Trophoblast cell (in vitro differentiated cells and primary cell): Measurements from ENCODE around the gene CAMK1D.
"Not testable (repeated sequence)": the region's sequence is repeated elsewhere in the genome, so short reads cannot be mapped to it uniquely, and the experiment has no call there.

Experiments
- DNase-seq, 2 donors: peaks; one replicate each; pipeline ENCODE4 v3.0.0-alpha.2; 2016
- H2AFZ ChIP-seq: 2 replicates; pipeline ENCODE4 v1.6.1; 2013; ENCODE audit warnings: low read length, moderate library complexity, mild to moderate bottlenecking; ENCODE audit not compliant: insufficient read depth, poor library complexity
- H2AK5ac ChIP-seq: 2 replicates; pipeline ENCODE4 v1.6.1; 2013; ENCODE audit warnings: mild to moderate bottlenecking, low read length
- H2BK120ac ChIP-seq: 2 replicates; pipeline ENCODE4 v1.6.1; 2013; ENCODE audit warnings: low read length, mild to moderate bottlenecking, moderate library complexity; ENCODE audit not compliant: insufficient read depth, poor library complexity
- H2BK12ac ChIP-seq: 2 replicates; pipeline ENCODE4 v1.6.1; 2013; ENCODE audit warnings: mild to moderate bottlenecking, low read length, moderate library complexity
- H2BK5ac ChIP-seq: 2 replicates; pipeline ENCODE4 v1.6.1; 2013; ENCODE audit warnings: low read length, low read depth, moderate library complexity, mild to moderate bottlenecking; ENCODE audit not compliant: poor library complexity
- H3K14ac ChIP-seq: 2 replicates; pipeline ENCODE4 v1.6.1; 2013; ENCODE audit warnings: mild to moderate bottlenecking, low read length
- H3K18ac ChIP-seq: 2 replicates; pipeline ENCODE4 v1.6.1; 2013; ENCODE audit warnings: mild to moderate bottlenecking, low read length
- H3K23ac ChIP-seq: 2 replicates; pipeline ENCODE4 v1.6.1; 2013; ENCODE audit warnings: low read length
- H3K27ac ChIP-seq: 2 replicates; pipeline ENCODE4 v1.5.1; 2013; ENCODE audit warnings: low read depth, mild to moderate bottlenecking, inconsistent platforms, low read length, moderate library complexity
- H3K27me3 ChIP-seq: 2 replicates; pipeline ENCODE4 v1.6.1; 2013; ENCODE audit warnings: inconsistent platforms, mild to moderate bottlenecking, low read length, moderate library complexity; ENCODE audit not compliant: insufficient read depth
- H3K36me3 ChIP-seq, 2 experiments: 1 replicate in 1 of 2; 2 replicates in 1 of 2; pipeline ENCODE4 v1.6.1; 2013; ENCODE audit warnings: low read length in 2 of 2, mild to moderate bottlenecking in 2 of 2, moderate library complexity in 1 of 2; ENCODE audit not compliant: insufficient read depth in 2 of 2, control insufficient read depth in 1 of 2
- H3K4ac ChIP-seq: 2 replicates; pipeline ENCODE4 v1.6.1; 2013; ENCODE audit warnings: low read depth, mild to moderate bottlenecking, low read length, moderate library complexity
- H3K4me1 ChIP-seq, 2 experiments: 1 replicate in 1 of 2; 2 replicates in 1 of 2; pipeline ENCODE4 v1.6.1; 2013; ENCODE audit warnings: low read length in 2 of 2, mild to moderate bottlenecking in 2 of 2, moderate library complexity in 1 of 2; ENCODE audit not compliant: insufficient read depth in 2 of 2, control insufficient read depth in 1 of 2
- H3K4me2 ChIP-seq: 2 replicates; pipeline ENCODE4 v1.6.1; 2013; ENCODE audit warnings: inconsistent platforms, mild to moderate bottlenecking, low read length, moderate library complexity
- H3K4me3 ChIP-seq: 2 replicates; pipeline ENCODE4 v1.5.1; 2013; ENCODE audit warnings: mild to moderate bottlenecking, low read depth, low read length, inconsistent platforms
- H3K79me1 ChIP-seq: one replicate; pipeline ENCODE4 v1.6.1; 2013; ENCODE audit warnings: low read length
- H3K79me2 ChIP-seq: 2 replicates; pipeline ENCODE4 v1.6.1; 2013; ENCODE audit warnings: low read length, mild to moderate bottlenecking; ENCODE audit not compliant: control insufficient read depth, insufficient read depth, poor library complexity
- H3K9ac ChIP-seq: 2 replicates; pipeline ENCODE4 v1.6.1; 2013; ENCODE audit warnings: mild to moderate bottlenecking, low read length
- H3K9me3 ChIP-seq: 2 replicates; pipeline ENCODE4 v1.6.1; 2013; ENCODE audit warnings: low read depth, mild to moderate bottlenecking, control low read depth, inconsistent platforms, low read length; ENCODE audit not compliant: insufficient read depth
- H4K12ac ChIP-seq: 2 replicates; pipeline ENCODE4 v1.6.1; 2013; ENCODE audit warnings: low read depth, mild to moderate bottlenecking, low read length, moderate library complexity
- H4K8ac ChIP-seq: 2 replicates; pipeline ENCODE4 v1.6.1; 2013; ENCODE audit warnings: low read depth, mild to moderate bottlenecking, low read length, moderate library complexity
- H4K91ac ChIP-seq: one replicate; pipeline ENCODE4 v1.6.1; 2013; ENCODE audit warnings: low read depth, mild to moderate bottlenecking, low read length, moderate library complexity
- WGBS: extraction: QIAGEN DNeasy Blood & Tissue Kit; methylation state at CpG from one replicate; pipeline ENCODE4 v1.1.7; 2013; ENCODE audit warnings: missing lambda C conversion rate; ENCODE audit not compliant: insufficient read length, insufficient coverage; ENCODE audit errors: extremely low coverage; 5-methylcytosine and 5-hydroxymethylcytosine counted together

CAMK1D gene

GRCh38 chr10:12491491-12491890 is 142.1 kb downstream of the CAMK1D start:
- H3K9ac ChIP-seq = no peak overlapping the region
- DNase-seq = no peak
- H4K91ac ChIP-seq = no peak overlapping the region
- WGBS = no CpG with 5 or more reads among the region's 10 CpGs
- H3K27ac ChIP-seq = no peak overlapping the region
- no peak overlapping the region for H3K4me3 ChIP-seq
- no peaks in the 10 kb centered on the region for H3K79me1 ChIP-seq
- H4K8ac ChIP-seq = no peak overlapping the region
- H2BK120ac ChIP-seq = no peak overlapping the region
- no peak overlapping the region for H4K12ac ChIP-seq
- no peaks in the 10 kb centered on the region for H3K36me3 ChIP-seq
- H3K18ac ChIP-seq = no peak overlapping the region
- no peak overlapping the region for H2AK5ac ChIP-seq
- no peaks in the 10 kb centered on the region for H3K79me2 ChIP-seq
- H2BK12ac ChIP-seq = no peak overlapping the region
- H3K4ac ChIP-seq = no peak overlapping the region
- H3K14ac ChIP-seq = no peak overlapping the region
- no peak overlapping the region for H2BK5ac ChIP-seq
- peaks cover 5 to 8% of the 10 kb centered on the region in 2 experiments for H3K4me1 ChIP-seq
- peaks cover 2% of the 10 kb centered on the region for H3K9me3 ChIP-seq
- H3K23ac ChIP-seq = no peak overlapping the region
- no peaks in the 10 kb centered on the region for H3K27me3 ChIP-seq
- no peak overlapping the region for H3K4me2 ChIP-seq
- no peak overlapping the region for H2AFZ ChIP-seq

DNA sequence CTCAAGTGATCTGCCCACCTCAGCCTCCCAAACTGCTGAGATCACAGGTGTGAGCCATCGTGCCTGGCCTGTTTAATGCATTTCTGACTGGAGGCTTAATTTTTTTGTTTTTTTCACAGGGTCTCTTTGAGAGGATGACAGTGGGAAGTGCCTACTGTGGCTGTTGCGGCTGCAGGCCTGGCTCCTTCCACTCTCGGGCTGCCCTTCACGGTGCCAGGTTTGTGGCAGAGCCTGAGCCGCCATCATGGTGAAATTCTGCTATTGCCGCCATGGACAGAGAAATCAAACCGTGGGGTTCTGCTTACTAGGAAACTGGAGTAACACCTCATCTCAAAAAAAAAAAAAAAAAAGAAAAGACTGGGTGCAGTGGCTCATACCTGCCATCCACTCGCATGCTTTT is 142.7 kb downstream of the CAMK1D start:
- WGBS = no CpG with 5 or more reads among the region's 8 CpGs
- Histone ChIP-seq H4K12ac (no peak overlapping the region), H3K14ac (no peak overlapping the region), H2BK12ac (no peak overlapping the region), H3K18ac (no peak overlapping the region), H2BK120ac (no peak overlapping the region), H2BK5ac (no peak overlapping the region), H3K79me1 (no peaks in the 10 kb centered on the region), H3K9ac (no peak overlapping the region), H3K36me3 (no peaks in the 10 kb centered on the region), H3K79me2 (no peaks in the 10 kb centered on the region), H2AFZ (no peak overlapping the region), H4K8ac (no peak overlapping the region), H3K9me3 (peaks cover 2% of the 10 kb centered on the region), H3K27me3 (no peaks in the 10 kb centered on the region), H3K27ac (no peak overlapping the region), H3K4me3 (no peak overlapping the region), H3K4me2 (no peak overlapping the region), H3K23ac (no peak overlapping the region), H4K91ac (no peak overlapping the region), H3K4me1 (peaks cover 5 to 8% of the 10 kb centered on the region in 2 experiments), H2AK5ac (no peak overlapping the region), H3K4ac (no peak overlapping the region)
- DNase-seq = no peak

DNA sequence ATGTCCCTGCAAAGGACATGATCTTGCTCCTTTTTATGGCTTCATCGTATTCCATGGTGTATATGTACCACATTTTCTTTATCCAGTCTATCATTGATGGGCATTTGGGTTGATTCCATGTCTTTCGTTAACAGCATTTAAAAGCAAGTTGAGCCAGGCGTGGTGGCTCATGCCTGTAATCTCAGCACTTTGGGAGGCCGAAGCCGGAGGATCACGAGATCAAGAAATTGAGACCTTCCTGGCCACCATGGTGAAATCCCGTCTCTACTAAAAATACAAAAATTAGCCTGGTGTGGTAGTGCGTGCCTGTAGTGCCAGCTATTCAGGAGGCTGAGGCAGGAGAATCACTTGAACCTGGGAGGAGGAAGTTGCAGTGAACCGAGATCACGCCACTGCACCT is 147.7 kb downstream of the CAMK1D start:
- not testable (repeated sequence) for H3K27me3 ChIP-seq, H3K4me1 ChIP-seq, H3K27ac ChIP-seq, H3K79me1 ChIP-seq, H2AFZ ChIP-seq, H3K4me2 ChIP-seq, H2BK12ac ChIP-seq, H3K4me3 ChIP-seq, H3K9me3 ChIP-seq, H2AK5ac ChIP-seq, H4K91ac ChIP-seq, H3K36me3 ChIP-seq, H2BK120ac ChIP-seq, H3K4ac ChIP-seq, H3K18ac ChIP-seq, H3K9ac ChIP-seq, H4K8ac ChIP-seq, H4K12ac ChIP-seq, H3K23ac ChIP-seq, H3K14ac ChIP-seq, H2BK5ac ChIP-seq, DNase-seq, H3K79me2 ChIP-seq
- WGBS = no CpG with 5 or more reads among the region's 10 CpGs

DNA sequence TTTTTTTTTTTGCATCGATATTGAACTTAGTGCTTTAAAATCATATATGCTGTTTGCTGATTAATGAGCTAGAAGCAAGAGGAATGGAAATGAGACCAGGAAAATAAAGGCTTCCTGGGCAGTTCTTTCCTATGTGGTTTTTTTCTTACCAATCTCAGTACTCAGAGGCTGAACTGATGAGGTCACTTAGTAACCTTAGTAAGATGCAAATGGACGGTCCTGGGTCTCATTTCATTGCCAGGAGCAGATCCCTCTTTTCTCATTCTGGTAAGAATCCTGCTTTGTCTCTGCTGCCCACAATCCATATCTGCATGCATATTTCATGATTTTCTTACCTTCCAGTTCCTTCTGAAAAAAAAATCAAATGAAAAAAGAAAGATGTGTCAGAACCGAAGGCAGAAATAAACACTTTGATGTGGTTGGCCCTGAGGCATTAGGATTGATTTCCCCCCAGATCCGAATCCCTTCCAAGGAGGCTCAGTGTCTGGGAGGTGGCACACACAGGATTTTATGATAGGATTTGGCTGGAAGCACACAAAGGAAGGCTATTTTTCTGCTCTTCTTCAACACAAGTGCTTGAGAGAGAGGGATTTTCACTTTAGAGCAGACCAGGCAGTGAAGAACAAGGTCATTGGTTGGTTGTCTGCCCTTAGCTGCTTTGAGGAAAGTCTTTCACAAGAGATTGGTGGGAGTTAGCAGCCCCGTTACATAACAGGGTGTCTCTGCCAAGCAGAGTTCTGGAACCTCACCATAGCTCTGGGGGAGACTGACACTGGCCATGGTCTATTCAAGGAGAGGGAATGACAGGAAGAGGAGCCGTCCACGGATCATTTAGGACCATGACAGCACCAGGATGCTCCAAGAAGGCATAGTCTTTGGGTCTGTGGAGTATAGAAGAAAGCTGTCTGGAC is 150.0 kb downstream of the CAMK1D start:
- Histone ChIP-seq H3K4ac (no peak overlapping the region), H3K4me1 (no peaks in the 10 kb centered on the region), H3K36me3 (no peaks in the 10 kb centered on the region), H3K14ac (no peak overlapping the region), H2BK120ac (no peak overlapping the region), H3K27me3 (no peaks in the 10 kb centered on the region), H3K9ac (no peak overlapping the region), H2AFZ (no peak overlapping the region), H2AK5ac (no peak overlapping the region), H3K79me2 (no peaks in the 10 kb centered on the region), H3K23ac (no peak overlapping the region), H3K9me3 (no peaks in the 10 kb centered on the region), H2BK5ac (no peak overlapping the region), H3K79me1 (no peaks in the 10 kb centered on the region), H3K18ac (no peak overlapping the region), H4K12ac (no peak overlapping the region), H3K4me2 (no peak overlapping the region), H4K91ac (no peak overlapping the region), H3K4me3 (no peak overlapping the region), H3K27ac (no peak overlapping the region), H4K8ac (no peak overlapping the region), H2BK12ac (no peak overlapping the region)
- WGBS = no CpG with 5 or more reads among the region's 7 CpGs
- no peak for DNase-seq
